Embryonic facial prominence (tissue), 1 donor: ENCODE data around the gene ZNF500.

Experiments used
- DNase-seq: peaks from one replicate; pipeline ENCODE4 v3.0.0-alpha.2; 2016; ENCODE audit errors: extremely low spot score

ZNF500 gene

DNA sequence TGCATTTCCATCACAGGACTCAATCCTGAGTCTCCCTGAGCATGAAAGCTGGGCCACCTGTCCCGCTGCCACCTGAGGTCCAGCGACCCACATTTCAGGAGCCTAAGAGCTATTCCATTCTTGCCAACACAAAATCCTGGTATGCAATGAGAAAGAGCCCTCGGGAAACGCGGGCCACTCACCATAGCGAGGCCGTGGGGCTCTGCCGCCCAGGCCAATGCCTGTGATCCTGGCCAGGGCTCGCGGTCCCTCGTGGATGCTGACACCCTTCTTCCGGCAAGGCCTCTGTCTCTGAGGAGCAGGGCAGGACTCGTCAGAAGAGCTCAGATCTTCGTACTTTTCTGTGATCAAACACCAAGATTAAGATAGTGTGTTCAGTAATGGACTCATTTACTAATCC is 62.0 kb downstream of the ZNF500 start:
- no peak for DNase-seq

GRCh38 chr16:4704491-4704890 is 62.5 kb downstream of the ZNF500 start:
- no peak for DNase-seq

GRCh38 chr16:4703906-4704305 is 63.1 kb downstream of the ZNF500 start:
- no peak for DNase-seq

- no peak for DNase-seq
These were observed 64.5 kb downstream of the ZNF500 start for GRCh38 chr16:4702466-4702808.

GRCh38 chr16:4701791-4702465 is 65.0 kb downstream of the ZNF500 start:
- DNase-seq, result no peak

DNA sequence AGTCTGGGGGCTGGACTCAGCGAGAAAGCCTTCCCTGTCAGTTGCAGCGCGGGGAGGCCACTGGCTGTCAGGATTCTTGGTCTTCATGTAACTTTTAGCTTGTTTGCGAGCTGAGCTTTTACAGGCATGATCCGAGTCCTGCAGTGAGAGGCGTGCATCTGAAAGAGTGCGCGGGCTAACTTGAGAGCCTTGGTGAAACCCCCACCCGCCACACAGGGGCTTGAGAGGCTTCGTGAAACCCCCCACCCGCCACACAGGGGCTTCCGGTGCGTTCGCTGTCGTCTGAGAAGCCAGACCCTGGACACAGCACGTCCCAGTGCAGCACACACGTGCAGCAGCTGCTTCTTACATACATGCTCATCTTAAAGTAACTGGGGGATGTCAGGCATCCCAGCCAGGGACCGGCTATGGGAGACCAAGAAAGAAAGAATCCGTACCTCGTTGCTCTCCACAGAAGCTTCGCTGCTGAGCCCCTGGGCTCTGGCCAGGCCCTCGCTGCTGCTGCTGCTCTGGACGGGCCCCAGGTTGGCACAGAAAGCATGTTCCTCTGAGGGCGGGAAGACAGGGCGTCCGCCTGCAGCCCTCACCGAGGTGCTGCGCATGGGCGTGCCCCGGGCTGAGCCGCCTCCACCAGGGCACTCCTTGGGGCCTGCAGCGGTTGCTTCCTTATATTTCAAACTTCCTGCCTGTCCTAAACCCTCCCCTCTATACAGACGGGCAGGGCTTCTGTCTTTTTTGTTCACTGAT is 65.8 kb downstream of the ZNF500 start:
- no peak for DNase-seq

- no peak for DNase-seq
These were observed 66.5 kb downstream of the ZNF500 start for GRCh38 chr16:4700380-4700996.

DNA sequence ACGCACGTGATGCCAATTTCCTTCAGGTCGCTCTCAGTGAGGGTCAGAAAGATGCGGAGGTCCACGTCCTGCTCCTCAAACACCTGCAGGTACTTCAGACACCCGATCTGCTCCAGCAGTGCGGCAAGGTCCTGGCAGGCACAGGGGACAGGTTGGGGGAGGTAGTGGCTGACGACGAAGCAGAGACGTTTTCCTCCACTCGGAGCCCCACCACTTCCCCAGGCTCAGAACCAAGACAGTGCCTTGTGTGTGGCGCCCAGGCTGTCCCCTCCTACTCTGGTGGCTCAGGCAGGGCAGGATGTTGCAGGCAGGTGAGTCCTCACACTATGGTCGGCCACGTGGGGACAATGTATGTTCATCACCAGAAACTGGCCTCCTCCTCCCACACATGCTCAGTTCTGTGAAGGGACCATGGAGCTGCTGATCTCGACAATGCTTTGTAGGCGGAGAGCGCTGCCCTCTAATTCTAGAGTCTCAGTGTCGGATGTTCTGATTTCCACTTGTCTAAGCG is 67.9 kb downstream of the ZNF500 start:
- DNase-seq, result no peak

- no peak for DNase-seq
These were observed 68.5 kb downstream of the ZNF500 start for GRCh38 chr16:4698321-4699045.
